HL-60 (cell line): ENCODE measurements around the gene CHRDL1.

Experiments used
- CTCF ChIP-seq: IDR thresholded peaks from one replicate; pipeline ENCODE4 v1.5.1; 2011; ENCODE audit warnings: low read length, control low read depth, inconsistent platforms; ENCODE audit not compliant: insufficient read depth
- GABPA ChIP-seq: IDR thresholded peaks from 2 replicates; pipeline ENCODE4 v1.6.1; 2012; ENCODE audit warnings: low read depth
- POLR2AphosphoS5 ChIP-seq: IDR thresholded peaks from 2 replicates; pipeline ENCODE4 v1.6.1; 2012; ENCODE audit warnings: low read depth
- REST ChIP-seq: IDR thresholded peaks from 2 replicates; pipeline ENCODE4 v1.6.1; 2012; ENCODE audit warnings: low read depth; ENCODE audit not compliant: insufficient replicate concordance

DNA sequence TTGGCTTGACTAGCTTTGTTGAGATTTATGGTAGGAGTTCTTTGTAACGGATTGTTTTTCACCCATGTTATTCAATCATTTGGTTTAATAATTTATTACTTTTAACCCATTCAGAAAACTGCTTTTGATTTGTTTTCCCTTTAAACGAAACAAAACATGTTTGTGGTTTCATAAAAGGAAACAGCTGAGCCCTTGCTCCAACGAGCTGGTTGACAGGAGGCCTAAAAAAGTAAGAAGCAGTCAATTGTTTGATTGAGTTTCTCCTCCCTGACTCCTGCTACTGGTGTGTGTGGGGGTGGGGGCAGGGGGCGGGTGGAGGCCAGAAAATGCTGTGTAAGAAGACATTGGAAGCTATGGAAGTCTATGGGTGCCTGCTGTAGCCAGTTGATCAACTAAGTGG is 102.8 kb downstream of the CHRDL1 start:
- TF ChIP-seq POLR2AphosphoS5 (no peak), CTCF (no peak), REST (no peak), GABPA (no peak)
